Retinal pigment epithelial cell (primary cell): ENCODE measurements around the gene TRAPPC3.

Experiments
- DNase-seq: peaks from one replicate; pipeline ENCODE4 v3.0.0-alpha.2; 2010; ENCODE audit warnings: low read depth
- H3K4me3 ChIP-seq: 2 replicates; pipeline ENCODE4 v1.5.1; 2011; ENCODE audit warnings: mild to moderate bottlenecking, low read length, control low read depth, moderate library complexity
- CTCF ChIP-seq: conservative IDR thresholded peaks from 2 replicates; pipeline ENCODE4 v1.5.1; 2011; ENCODE audit warnings: low read depth, low read length, control low read depth, inconsistent platforms

Gene TRAPPC3

GRCh38 chr1:36178471-36179219, 29.4 kb upstream of the TRAPPC3 start:
- H3K4me3 ChIP-seq: no peak overlapping the region
- no peak for TF ChIP-seq CTCF
- DNase-seq: no peak

GRCh38 chr1:36177589-36178431, 28.5 kb upstream of the TRAPPC3 start:
- TF ChIP-seq CTCF: no peak
- H3K4me3 ChIP-seq: no peak overlapping the region
- DNase-seq: no peak

- peak; percentile 17 for TF ChIP-seq CTCF
- DNase-seq: no peak
- H3K4me3 ChIP-seq: no peak overlapping the region
Observed at GRCh38 chr1:36176106-36176949, 27.0 kb upstream of the TRAPPC3 start.

- no peak for TF ChIP-seq CTCF
- peak; percentile 88 for DNase-seq
- no peak overlapping the region for H3K4me3 ChIP-seq
Observed at GRCh38 chr1:36175137-36176095, 26.1 kb upstream of the TRAPPC3 start.

- DNase-seq: no peak
- no peak for TF ChIP-seq CTCF
- no peak overlapping the region for H3K4me3 ChIP-seq
Observed at GRCh38 chr1:36174713-36175112, 25.4 kb upstream of the TRAPPC3 start.

GRCh38 chr1:36172983-36173382, 23.7 kb upstream of the TRAPPC3 start:
- no peak overlapping the region for H3K4me3 ChIP-seq
- TF ChIP-seq CTCF: no peak
- peak; percentile 65 for DNase-seq
